ENCODE measurements around the gene PRDX3. TPM values are rescaled to one million over a fixed set of nuclear protein-coding genes. Genes with fewer than 3 reads are reported as not detected.

Gene PRDX3
- total RNA-seq, 2 experiments from 2014 or later: 156 to 175 TPM

GRCh38 chr10:119118231-119118630 lies 60.4 kb downstream of the PRDX3 start:
- TF ChIP-seq, protein P1, sequence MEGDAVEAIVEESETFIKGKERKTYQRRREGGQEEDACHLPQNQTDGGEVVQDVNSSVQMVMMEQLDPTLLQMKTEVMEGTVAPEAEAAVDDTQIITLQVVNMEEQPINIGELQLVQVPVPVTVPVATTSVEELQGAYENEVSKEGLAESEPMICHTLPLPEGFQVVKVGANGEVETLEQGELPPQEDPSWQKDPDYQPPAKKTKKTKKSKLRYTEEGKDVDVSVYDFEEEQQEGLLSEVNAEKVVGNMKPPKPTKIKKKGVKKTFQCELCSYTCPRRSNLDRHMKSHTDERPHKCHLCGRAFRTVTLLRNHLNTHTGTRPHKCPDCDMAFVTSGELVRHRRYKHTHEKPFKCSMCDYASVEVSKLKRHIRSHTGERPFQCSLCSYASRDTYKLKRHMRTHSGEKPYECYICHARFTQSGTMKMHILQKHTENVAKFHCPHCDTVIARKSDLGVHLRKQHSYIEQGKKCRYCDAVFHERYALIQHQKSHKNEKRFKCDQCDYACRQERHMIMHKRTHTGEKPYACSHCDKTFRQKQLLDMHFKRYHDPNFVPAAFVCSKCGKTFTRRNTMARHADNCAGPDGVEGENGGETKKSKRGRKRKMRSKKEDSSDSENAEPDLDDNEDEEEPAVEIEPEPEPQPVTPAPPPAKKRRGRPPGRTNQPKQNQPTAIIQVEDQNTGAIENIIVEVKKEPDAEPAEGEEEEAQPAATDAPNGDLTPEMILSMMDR (conservative IDR thresholded peaks at IDR 0.05; ENCODE audit: low read length): no peak
- TF ChIP-seq EZH2phosphoT487 (IDR thresholded peaks at IDR 0.05; ENCODE audit: borderline replicate concordance, low read depth, low read length): no peak
- BruUV-seq (replicated peaks): no TSS peak
- ChIA-PET CTCF (ENCODE audit: unreplicated experiment) (interaction anchor here (1.5 kb wide), 1 partner anchor 13 kb away, joined by 3 read pairs; no protein-coding TSS in a partner anchor), POLR2A (interaction anchor here (1.0 to 1.6 kb wide), 3 partner anchors 14 to 17 kb away, joined by 3 to 5 read pairs (median 3); partner anchors contain the start of gene DENND10)
- Histone ChIP-seq H3K4me1 (ENCODE audit: insufficient read depth, low read length, poor library complexity, severe bottlenecking) (peaks cover 19% of the 10 kb centered on the region), H3K79me2 (ENCODE audit: insufficient read depth, low read depth, low read length) (no peaks in the 10 kb centered on the region), H3K4me2 (ENCODE audit: low read length) (no peak overlapping the region), H2AFZ (ENCODE audit: low read length) (no peak overlapping the region), H3K36me3 (ENCODE audit: insufficient read depth, low read length) (peaks cover 54% of the 10 kb centered on the region), H3K27ac (ENCODE audit: low read depth, low read length, poor library complexity, severe bottlenecking) (no peak overlapping the region), H3K9me2 (ENCODE audit: insufficient read depth, low read length) (no peaks in the 10 kb centered on the region), H4K20me1 (ENCODE audit: insufficient read depth, low read length) (no peaks in the 10 kb centered on the region), H3K4me3 (ENCODE audit: low read depth, low read length, poor library complexity, severe bottlenecking) (no peak overlapping the region), H3K9me3 (ENCODE audit: low read length) (no peaks in the 10 kb centered on the region)
- DNase-seq (ENCODE audit: low spot score): no peak
- intact Hi-C loops (cut with micrococcal nuclease; ENCODE audit: unreplicated experiment): no loop called here

Small RNAs within 50 kb of the gene (small RNA-seq; reads per million reads assigned to genes)
- not detected for gene RN7SL749P

Other genes with a start within 250 kb of the PRDX3 start
- gene NANOS1, start 149.1 kb downstream of the PRDX3 start, total RNA-seq (2014; rRNA removed; shearing (Covaris generic)): 3.6 and 3.7 TPM in 2 replicates
- gene NANOS1, start 149.1 kb downstream of the PRDX3 start, total RNA-seq (2022): 7.5 and 8.5 TPM in 2 replicates
- 83.0 and 96.2 TPM in 2 replicates for gene EIF3A, start 98.0 kb downstream of the PRDX3 start, total RNA-seq (2014; rRNA removed; shearing (Covaris generic))
- 161 and 171 TPM in 2 replicates for gene EIF3A, start 98.0 kb downstream of the PRDX3 start, total RNA-seq (2022)
- 17.8 and 18.0 TPM in 2 replicates for gene DENND10, start 74.7 kb downstream of the PRDX3 start, total RNA-seq (2014; rRNA removed; shearing (Covaris generic))
- gene DENND10, start 74.7 kb downstream of the PRDX3 start, total RNA-seq (2022): 27.1 and 29.1 TPM in 2 replicates
- gene SFXN4, start 13.1 kb downstream of the PRDX3 start, total RNA-seq (2014; rRNA removed; shearing (Covaris generic)): 27.8 and 35.9 TPM in 2 replicates
- 38.8 and 46.4 TPM in 2 replicates for gene SFXN4, start 13.1 kb downstream of the PRDX3 start, total RNA-seq (2022)
- 4.2 and 4.7 TPM in 2 replicates for gene GRK5, start 28.8 kb upstream of the PRDX3 start, total RNA-seq (2014; rRNA removed; shearing (Covaris generic))
- 8.3 and 10.2 TPM in 2 replicates for gene GRK5, start 28.8 kb upstream of the PRDX3 start, total RNA-seq (2022)